GM12865 (cell line): ENCODE data around the gene MATN3.

ENCODE experiments used
- DNase-seq: peaks from one replicate; pipeline ENCODE4 v3.0.0; 2010; ENCODE audit warnings: low read depth
- H3K4me3 ChIP-seq: 2 replicates; pipeline ENCODE4 v1.5.1; 2011; ENCODE audit warnings: mild to moderate bottlenecking, low read depth, low read length, control low read depth
- TF ChIP-seq, protein P1 (sequence below): IDR thresholded peaks from 2 replicates; pipeline ENCODE4 v1.5.1; 2011; ENCODE audit warnings: low read length, control low read depth, low read depth, inconsistent platforms; ENCODE audit not compliant: insufficient read depth; ENCODE audit errors: missing control alignments

Gene MATN3

DNA sequence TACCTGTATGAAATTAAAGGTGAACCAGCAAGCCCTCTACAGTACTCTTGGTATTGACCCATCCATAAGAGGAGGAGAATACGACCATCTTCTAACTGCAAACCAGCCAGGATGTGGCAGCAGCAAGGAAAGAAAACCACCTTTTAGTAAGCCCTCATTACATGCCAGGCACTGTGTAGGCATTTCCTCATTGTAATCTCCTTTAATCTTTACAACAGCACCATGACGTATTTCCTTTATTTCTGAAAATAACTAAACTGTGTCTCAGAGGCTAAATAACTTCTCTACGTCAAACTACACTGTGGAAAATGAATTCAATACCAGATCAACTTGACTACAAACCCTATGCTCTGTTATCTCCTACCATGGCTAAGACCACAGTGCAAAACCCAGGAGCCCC lies 40.8 kb downstream of the MATN3 start:
- TF ChIP-seq, protein P1, sequence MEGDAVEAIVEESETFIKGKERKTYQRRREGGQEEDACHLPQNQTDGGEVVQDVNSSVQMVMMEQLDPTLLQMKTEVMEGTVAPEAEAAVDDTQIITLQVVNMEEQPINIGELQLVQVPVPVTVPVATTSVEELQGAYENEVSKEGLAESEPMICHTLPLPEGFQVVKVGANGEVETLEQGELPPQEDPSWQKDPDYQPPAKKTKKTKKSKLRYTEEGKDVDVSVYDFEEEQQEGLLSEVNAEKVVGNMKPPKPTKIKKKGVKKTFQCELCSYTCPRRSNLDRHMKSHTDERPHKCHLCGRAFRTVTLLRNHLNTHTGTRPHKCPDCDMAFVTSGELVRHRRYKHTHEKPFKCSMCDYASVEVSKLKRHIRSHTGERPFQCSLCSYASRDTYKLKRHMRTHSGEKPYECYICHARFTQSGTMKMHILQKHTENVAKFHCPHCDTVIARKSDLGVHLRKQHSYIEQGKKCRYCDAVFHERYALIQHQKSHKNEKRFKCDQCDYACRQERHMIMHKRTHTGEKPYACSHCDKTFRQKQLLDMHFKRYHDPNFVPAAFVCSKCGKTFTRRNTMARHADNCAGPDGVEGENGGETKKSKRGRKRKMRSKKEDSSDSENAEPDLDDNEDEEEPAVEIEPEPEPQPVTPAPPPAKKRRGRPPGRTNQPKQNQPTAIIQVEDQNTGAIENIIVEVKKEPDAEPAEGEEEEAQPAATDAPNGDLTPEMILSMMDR = no peak
- no peak overlapping the region for H3K4me3 ChIP-seq
- DNase-seq = no peak

DNA sequence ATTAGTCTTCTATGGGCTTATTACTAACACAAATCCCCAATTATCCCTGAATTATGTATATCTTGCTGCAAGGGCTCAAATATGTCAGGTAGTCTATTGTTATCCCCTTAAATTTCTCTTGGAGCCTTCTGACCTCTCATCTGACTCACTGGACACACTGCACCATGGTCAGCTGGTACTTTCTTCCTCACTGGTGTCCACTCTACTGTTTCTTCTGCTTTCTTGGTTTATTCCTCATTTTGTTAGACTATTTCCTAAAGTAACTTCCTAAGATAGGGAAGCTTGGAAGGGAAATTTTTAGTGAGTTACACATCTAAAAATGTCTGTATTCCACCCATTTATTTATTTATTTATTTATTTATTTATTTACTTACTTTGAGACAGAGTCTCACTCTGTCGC lies 49.1 kb downstream of the MATN3 start:
- TF ChIP-seq, protein P1 = no peak
- H3K4me3 ChIP-seq = no peak overlapping the region
- DNase-seq = no peak

DNA sequence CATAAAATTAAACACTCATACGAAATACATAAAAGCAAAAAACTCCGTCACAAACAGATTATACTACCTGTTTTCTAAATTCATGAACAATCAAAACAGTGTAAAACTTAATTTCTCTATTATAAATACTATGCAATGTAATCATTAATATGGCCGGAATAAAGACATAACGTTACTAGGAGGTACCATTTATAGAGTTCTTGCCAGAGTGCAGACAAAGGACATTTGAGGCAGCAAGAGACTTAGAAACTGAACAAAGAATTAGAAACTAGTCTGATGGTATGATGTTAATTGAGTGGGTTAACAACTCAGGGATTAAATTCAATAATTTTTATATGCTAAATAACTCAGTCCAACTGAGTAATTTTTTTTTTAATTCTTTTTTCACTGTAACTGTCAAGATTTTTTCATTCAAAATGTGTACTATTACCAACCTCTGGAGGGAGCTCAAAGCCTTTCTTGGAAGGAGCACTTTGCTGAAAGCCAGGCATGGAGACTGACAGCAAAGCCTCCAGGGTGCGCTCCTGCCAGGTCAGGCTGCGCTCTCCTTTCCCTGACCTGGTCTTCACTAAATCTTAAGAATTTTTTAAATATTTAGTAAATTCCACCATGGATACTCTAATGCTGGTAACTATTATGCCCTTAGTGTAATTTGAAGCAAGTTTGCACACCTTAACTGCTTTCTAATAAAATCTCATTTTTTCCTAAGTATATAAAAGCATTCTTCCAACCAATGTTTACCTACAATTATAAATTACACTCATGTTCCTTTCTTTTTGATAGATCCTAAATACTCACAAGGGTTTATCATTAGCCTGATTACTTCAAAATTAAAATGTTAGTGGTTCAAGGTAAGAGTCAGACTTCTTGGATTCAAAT lies 56.7 kb downstream of the MATN3 start:
- peak; percentile 83 for DNase-seq
- H3K4me3 ChIP-seq = no peak overlapping the region
- TF ChIP-seq, protein P1 = peak; percentile 74

DNA sequence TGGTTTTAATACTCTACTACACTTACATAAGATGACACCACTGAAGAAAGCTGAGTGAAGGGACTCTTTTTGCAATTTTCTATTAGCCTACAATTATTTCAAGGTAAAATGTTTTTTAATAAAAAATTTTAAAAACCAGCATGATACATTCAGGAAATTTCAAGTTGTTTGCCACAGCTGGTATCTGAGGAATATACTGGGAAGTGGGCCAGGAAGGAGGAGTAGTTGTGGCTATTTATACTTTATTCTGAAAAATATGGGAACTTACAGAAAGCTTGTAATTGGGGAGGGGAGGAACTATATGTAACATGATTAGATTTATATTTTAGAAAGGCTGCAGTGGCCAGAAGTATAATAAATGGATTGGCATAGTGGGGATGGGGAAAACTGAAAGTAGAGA lies 63.4 kb downstream of the MATN3 start:
- TF ChIP-seq, protein P1 = no peak
- no peak for DNase-seq
- no peak overlapping the region for H3K4me3 ChIP-seq

DNA sequence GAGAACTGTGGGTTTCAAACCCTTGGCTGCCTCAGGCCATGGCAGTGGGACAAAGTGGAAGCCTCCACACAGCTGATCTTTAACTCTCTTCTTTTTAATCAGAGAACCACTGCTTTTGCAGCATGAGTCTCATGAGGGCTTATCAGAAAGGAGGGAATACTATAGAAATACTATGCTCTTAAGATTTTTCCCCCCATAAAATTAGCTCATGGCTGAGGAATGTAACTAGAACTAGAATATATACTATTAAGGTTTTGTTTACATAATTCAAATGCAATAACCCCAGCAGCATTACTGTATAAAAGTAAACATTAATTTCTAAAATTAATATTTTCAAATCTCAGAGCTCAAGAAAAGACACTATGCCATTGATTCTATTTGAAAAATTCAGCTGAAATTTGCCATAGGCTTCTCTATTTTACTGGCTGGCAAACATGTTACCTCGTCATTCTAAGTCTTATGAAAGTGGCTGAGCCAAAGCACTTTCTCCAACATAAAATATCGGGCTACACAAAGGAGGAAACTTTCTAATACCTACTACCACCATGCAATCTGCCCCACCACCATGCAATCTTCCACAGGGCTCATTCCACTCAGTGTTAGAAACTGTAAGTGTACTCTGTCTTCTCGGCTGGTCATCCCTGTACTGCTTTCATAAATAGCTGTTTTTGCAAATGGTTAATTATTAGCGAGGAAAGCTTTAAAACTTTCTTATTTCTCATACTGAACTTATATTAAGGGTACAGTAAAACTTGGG lies 65.1 kb downstream of the MATN3 start:
- H3K4me3 ChIP-seq = no peak overlapping the region
- TF ChIP-seq, protein P1 = no peak
- no peak for DNase-seq

DNA sequence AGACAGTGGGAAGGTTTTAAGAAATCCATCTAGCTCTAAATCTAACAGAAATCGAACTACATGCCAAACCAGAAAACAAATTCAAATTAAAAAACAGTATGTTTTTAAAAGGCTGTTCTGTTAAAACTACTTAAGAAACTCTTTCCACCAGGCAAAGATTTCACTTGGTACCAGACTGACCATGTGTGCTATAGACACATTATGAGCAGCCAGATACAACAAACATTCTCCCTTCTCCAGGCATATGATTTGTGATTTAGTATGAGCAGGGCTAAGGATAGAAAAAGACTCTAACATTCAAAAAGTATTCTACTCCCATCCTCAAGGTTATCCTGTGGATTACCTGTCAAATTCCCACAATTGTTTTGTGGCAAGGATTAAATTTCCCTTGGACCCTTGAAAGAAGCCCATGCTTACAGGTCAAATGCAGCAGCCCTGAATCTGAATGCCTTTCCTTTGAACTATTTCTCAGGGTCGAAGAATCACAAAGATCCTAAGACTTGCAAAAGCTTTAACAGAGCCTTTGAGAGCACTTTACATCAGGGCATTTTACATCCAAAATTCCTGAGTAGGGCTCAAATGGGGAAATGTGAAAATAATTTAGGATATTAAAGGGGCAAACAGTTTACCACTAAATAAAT lies 68.1 kb downstream of the MATN3 start:
- no peak overlapping the region for H3K4me3 ChIP-seq
- TF ChIP-seq, protein P1 = no peak

More for the DNA sequence above, 68.1 kb downstream of the MATN3 start:
- no peak for DNase-seq
